ENCODE data around the gene CCDC117. TPM values are rescaled to one million over a fixed set of nuclear protein-coding genes. Genes with fewer than 3 reads are reported as not detected.
A peak's percentile ranks its signal among the peaks of the same experiment; 100 is the strongest.

CCDC117 gene
- total and polyA plus RNA-seq, 7 donors: 9.6 to 33.2 (median 23.9) TPM

DNA sequence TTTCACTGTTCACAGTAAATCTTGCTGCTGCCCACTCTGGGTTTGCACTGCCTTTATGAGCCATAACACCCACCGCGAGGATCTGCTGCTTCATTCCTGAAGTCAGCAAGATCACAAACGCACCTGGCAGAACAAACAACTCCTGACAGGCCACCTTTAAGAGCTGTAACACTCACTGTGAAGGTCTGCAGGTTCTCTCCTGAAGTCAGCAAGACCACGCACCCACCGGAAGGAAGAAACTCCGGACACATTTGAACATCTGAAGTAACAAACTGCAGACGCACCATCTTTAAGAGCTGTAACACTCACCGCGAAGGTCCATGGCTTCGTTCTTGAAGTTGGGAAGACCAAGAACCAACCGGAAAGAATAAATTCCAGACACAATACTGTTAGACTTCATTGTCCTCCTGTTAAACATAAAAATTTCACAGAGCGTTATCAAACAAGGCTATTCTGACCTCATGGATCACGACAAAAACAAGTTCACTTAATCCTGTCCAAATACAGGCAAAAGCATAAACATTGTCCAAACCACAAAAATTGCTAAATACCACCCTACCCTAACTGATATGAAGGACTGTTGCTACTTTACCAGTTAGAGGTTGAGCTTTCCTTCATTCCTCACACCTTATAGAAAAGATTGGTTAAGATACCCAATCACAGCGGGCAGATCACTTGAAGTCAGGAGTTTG lies 3.0 kb upstream of the CCDC117 start:
- no peaks in the 10 kb centered on the region for H3K27me3 ChIP-seq
- intact Hi-C loops (cut with DNase I): no loop called here
- DNase-seq: no peak

DNA sequence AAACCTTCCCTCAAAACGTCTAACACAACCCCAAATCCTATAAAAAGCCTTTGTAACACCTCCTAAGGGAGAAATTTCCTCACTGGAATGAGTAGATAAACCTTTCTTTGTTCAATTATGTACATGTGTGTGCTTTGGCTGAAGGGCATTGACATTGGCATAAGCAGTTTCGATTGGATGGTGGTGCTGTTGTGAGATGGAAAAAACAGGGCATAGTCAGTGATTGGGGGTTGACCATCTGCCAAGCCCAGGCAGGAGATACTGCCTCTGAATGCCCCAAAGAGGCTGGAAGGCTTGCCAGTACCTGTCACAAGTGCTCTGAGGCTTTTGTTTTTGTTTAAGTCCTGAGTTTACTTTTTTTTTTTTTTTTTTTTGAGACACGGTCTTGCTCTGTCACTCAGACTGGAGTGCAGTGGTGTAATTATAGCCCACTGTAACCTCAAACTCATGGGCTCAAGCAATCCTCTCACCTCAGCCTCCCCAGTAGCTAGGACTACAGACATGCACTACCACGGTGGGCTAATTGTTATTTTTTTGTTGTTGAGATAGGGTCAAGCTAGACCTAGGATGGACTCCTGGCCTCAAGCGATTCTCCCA lies 1.2 kb upstream of the CCDC117 start:
- H3K4me1 ChIP-seq: peaks cover 0 to 28% (median 21%) of the 10 kb centered on the region in 4 donors
- no peak overlapping the region for H3K27ac ChIP-seq
- no peak for TF ChIP-seq EP300 (IDR thresholded peaks at IDR 0.05)
- TF ChIP-seq CTCF (IDR thresholded peaks at IDR 0.05): no peak
- no peak for TF ChIP-seq POLR2A (IDR thresholded peaks at IDR 0.05)
- no peak for TF ChIP-seq POLR2AphosphoS5 (IDR thresholded peaks at IDR 0.05)
- 66 to 82% methylated on average over 5 of the region's 5 CpGs for WGBS, 2 donors
- H3K9me3 ChIP-seq: peaks cover 0 to 4% (median 0%) of the 10 kb centered on the region in 4 donors
- no peak for DNase-seq
- H3K27me3 ChIP-seq: no peaks in the 10 kb centered on the region
- peaks cover 0 to 20% (median 0%) of the 10 kb centered on the region in 4 donors for H3K36me3 ChIP-seq
- no peak overlapping the region for H3K4me3 ChIP-seq
- intact Hi-C loops (cut with DNase I): no loop called here

More for the DNA sequence above, 3.0 kb upstream of the CCDC117 start:
- 91% methylated on average over 14 of the region's 14 CpGs for WGBS, 2 donors
- H3K4me3 ChIP-seq: no peak overlapping the region
- H3K4me1 ChIP-seq: peaks cover 0 to 10% (median 8%) of the 10 kb centered on the region in 4 donors
- H3K36me3 ChIP-seq: peaks cover 0 to 4% (median 0%) of the 10 kb centered on the region in 4 donors
- TF ChIP-seq EP300 (IDR thresholded peaks at IDR 0.05) (no peak), POLR2AphosphoS5 (IDR thresholded peaks at IDR 0.05) (no peak), CTCF (IDR thresholded peaks at IDR 0.05) (no peak), POLR2A (IDR thresholded peaks at IDR 0.05) (no peak)
- no peak overlapping the region for H3K27ac ChIP-seq
- H3K9me3 ChIP-seq: peaks cover 0 to 4% (median 0%) of the 10 kb centered on the region in 4 donors

- intact Hi-C loops (cut with DNase I): loop anchor here (1.0 to 2.0 kb wide), 2 partner anchors 26 to 31 kb away; partner anchors contain the start of gene HSCB
- H3K36me3 ChIP-seq: peaks cover 0 to 31% (median 0%) of the 10 kb centered on the region in 4 donors
- H3K9me3 ChIP-seq: peaks cover 0 to 4% (median 0%) of the 10 kb centered on the region in 4 donors
- H3K4me3 ChIP-seq: peak overlapping the region; percentile 63 to 99 (median 95)
- H3K27ac ChIP-seq: peak overlapping the region; percentile 97 to 100 (median 100)
- H3K4me1 ChIP-seq: peaks cover 0 to 42% (median 27%) of the 10 kb centered on the region in 4 donors
- H3K27me3 ChIP-seq: no peaks in the 10 kb centered on the region
- 0 to 1% methylated on average over 10 of the region's 10 CpGs for WGBS, 2 donors
- DNase-seq: no peak
- TF ChIP-seq EP300 (IDR thresholded peaks at IDR 0.05): no peak
- no peak for TF ChIP-seq CTCF (IDR thresholded peaks at IDR 0.05)
- TF ChIP-seq POLR2AphosphoS5 (IDR thresholded peaks at IDR 0.05): no peak
These were observed 969 bp downstream of the CCDC117 start for GRCh38 chr22:28773461-28773867.

DNA sequence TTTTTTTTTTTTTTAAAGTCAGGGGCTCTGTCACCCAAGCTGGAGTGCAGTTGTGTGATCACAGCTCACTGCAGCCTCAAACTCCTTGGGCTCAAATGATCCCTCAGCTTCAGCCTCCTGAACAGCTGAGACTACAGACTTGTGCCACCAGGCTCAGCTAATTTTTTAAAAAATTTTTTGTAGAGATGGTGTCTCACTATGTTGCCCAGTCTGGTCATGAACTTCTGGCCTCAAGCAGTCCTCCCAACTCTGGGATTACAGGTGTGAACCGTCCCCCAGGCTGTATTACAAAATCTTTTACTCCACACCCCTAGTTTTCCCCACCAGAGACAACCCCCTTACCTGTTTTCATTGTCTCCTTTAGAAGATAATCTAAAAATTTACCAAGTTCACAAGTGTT lies 1.9 kb downstream of the CCDC117 start:
- H3K4me3 ChIP-seq: no peak overlapping the region

More for the DNA sequence above, 1.9 kb downstream of the CCDC117 start:
- peak overlapping the region in 2 of 4 donors; percentile 99 to 100 for H3K27ac ChIP-seq
- TF ChIP-seq POLR2A (IDR thresholded peaks at IDR 0.05) (no peak), EP300 (IDR thresholded peaks at IDR 0.05) (no peak), POLR2AphosphoS5 (IDR thresholded peaks at IDR 0.05) (no peak), CTCF (IDR thresholded peaks at IDR 0.05) (no peak)
- peaks cover 0 to 52% (median 32%) of the 10 kb centered on the region in 4 donors for H3K4me1 ChIP-seq
- H3K27me3 ChIP-seq: no peaks in the 10 kb centered on the region
- peaks cover 0 to 31% (median 0%) of the 10 kb centered on the region in 4 donors for H3K36me3 ChIP-seq
- intact Hi-C loops (cut with DNase I): no loop called here
- no peak for DNase-seq
- no peaks in the 10 kb centered on the region for H3K9me3 ChIP-seq
- 91 to 93% methylated on average over 1 of the region's 1 CpG for WGBS, 2 donors
